Panc1 (cell line): ENCODE measurements around the gene LCE3B. TPM values are rescaled to one million over a fixed set of nuclear protein-coding genes. Genes with fewer than 3 reads are reported as not detected.

Experiments
- ATAC-seq: fragments of 200-7000 bp; cut with Tn5 transposase; 2 replicates; pipeline ENCODE4 v1.9.1; 2020; ENCODE audit warnings: mild to moderate bottlenecking, moderate library complexity
- BruUV-seq: library from RNA; stranded (reverse); fragments of 400-500 nt; replicated peaks from 2 replicates; lab custom pipeline; 2021; lab: Mats Ljungman, UMichigan
- CTCF ChIA-PET: fragments of 300-600 bp; sonication (Branson Sonifier 250); formaldehyde crosslinking; loops from one replicate; lab custom pipeline; 2022; ENCODE audit warnings: antibody characterized with exemption; lab: Charles Lee
- POLR2A ChIA-PET: fragments of 300-600 bp; sonication (Branson Sonifier 250); formaldehyde crosslinking; loops from one replicate; lab custom pipeline; 2022; ENCODE audit warnings: antibody characterized with exemption; lab: Charles Lee
- DNase-seq: peaks from one replicate; pipeline ENCODE4 v3.0.0-alpha.2; 2010; ENCODE audit warnings: low read depth, low spot score
- H3K27ac ChIP-seq: 2 replicates; pipeline ENCODE4 v1.5.1; 2011; ENCODE audit warnings: mild to moderate bottlenecking, low read length, inconsistent platforms
- H3K27me3 ChIP-seq: fragments of 200-500 bp; sonication (Bioruptor generic); 2 replicates; pipeline ENCODE4 v1.6.0; 2014; ENCODE audit warnings: low read length, inconsistent platforms; ENCODE audit not compliant: control insufficient read depth, insufficient read depth
- H3K36me3 ChIP-seq: fragments of 200-500 bp; sonication (Bioruptor generic); 2 replicates; pipeline ENCODE4 v1.5.1; 2014; ENCODE audit warnings: inconsistent platforms, mild to moderate bottlenecking, low read length, moderate library complexity; ENCODE audit not compliant: control insufficient read depth, insufficient read depth
- H3K4me1 ChIP-seq: 2 replicates; pipeline ENCODE4 v1.5.1; 2011; ENCODE audit warnings: inconsistent platforms, mild to moderate bottlenecking, low read length, moderate library complexity; ENCODE audit not compliant: control insufficient read depth, insufficient read depth
- H3K4me3 ChIP-seq, 2 experiments: 2 replicates each; pipeline ENCODE4 v1.5.1; 2011 to 2012; ENCODE audit warnings: low read depth in 2 of 2, low read length in 2 of 2, mild to moderate bottlenecking in 2 of 2, inconsistent platforms in 1 of 2, moderate library complexity in 1 of 2
- H3K9me3 ChIP-seq: fragments of 200-500 bp; sonication (Bioruptor generic); 2 replicates; pipeline ENCODE4 v1.5.1; 2014; ENCODE audit warnings: low read depth, mild to moderate bottlenecking, inconsistent platforms, low read length, moderate library complexity; ENCODE audit not compliant: control insufficient read depth, insufficient read depth
- CTCF ChIP-seq: fragments of 450-650 bp; IDR thresholded peaks from 2 replicates; pipeline ENCODE4 v1.5.1; 2017; ENCODE audit warnings: mild to moderate bottlenecking
- POLR2AphosphoS5 ChIP-seq: IDR thresholded peaks from 2 replicates; pipeline ENCODE4 v1.6.1; 2012; ENCODE audit warnings: mild to moderate bottlenecking, low read depth, low read length, moderate library complexity
- REST ChIP-seq, 2 experiments: IDR thresholded peaks; 2 replicates each; pipeline ENCODE4 v1.6.1; 2011 to 2012; ENCODE audit warnings: low read depth in 2 of 2, control low read depth in 1 of 2, low read length in 1 of 2, mild to moderate bottlenecking in 1 of 2, moderate library complexity in 1 of 2; ENCODE audit not compliant: insufficient read depth in 1 of 2
- SIN3A ChIP-seq: IDR thresholded peaks from 2 replicates; pipeline ENCODE4 v1.6.1; 2012; ENCODE audit warnings: low read depth, mild to moderate bottlenecking, low read length, moderate library complexity, borderline replicate concordance; ENCODE audit not compliant: insufficient read depth
- TCF7L2 ChIP-seq: IDR thresholded peaks from 2 replicates; pipeline ENCODE4 v1.6.1; 2011; ENCODE audit warnings: mild to moderate bottlenecking, low read depth, low read length, inconsistent platforms
- in situ Hi-C: cut with HindIII; loops from 2 replicates; pipeline ENCODE4 v1.10.0; 2016; ENCODE audit warnings: low sequenced_read_pairs, low pct_unique_long_range_greater_than_20kb
- intact Hi-C: fragments of 100-400 bp; cut with micrococcal nuclease; formaldehyde crosslinking; loops from one replicate; pipeline ENCODE4 v1.10.0; 2022; ENCODE audit not compliant: unreplicated experiment
- total RNA-seq: library from RNA; stranded (reverse); gene quantifications from one replicate; pipeline ENCODE4 v1.2.1, GENCODE V29; 2021; ENCODE audit not compliant: unreplicated experiment

LCE3B gene
- total RNA-seq, 1 experiment from 2014 or later, result not detected

GRCh38 chr1:152621993-152622392 lies 8.4 kb downstream of the LCE3B start:
- H3K36me3 ChIP-seq, result no peaks in the 10 kb centered on the region
- POLR2A ChIA-PET, result interaction anchor here (0.7 kb wide), 1 partner anchor 10 kb away, joined by 3 read pairs; no protein-coding TSS in a partner anchor
- H3K27ac ChIP-seq, result no peak overlapping the region
- no peak for TF ChIP-seq SIN3A
- no peak for TF ChIP-seq CTCF
- no peak for TF ChIP-seq TCF7L2
- no peak for TF ChIP-seq POLR2AphosphoS5
- no peak for TF ChIP-seq REST (IDR thresholded peaks at IDR 0.05; ENCODE audit: insufficient read depth in 1 of 2, low read depth in 2 of 2, low read length in 1 of 2)
- intact Hi-C loops, result no loop called here
- CTCF ChIA-PET, result no interaction called here
- BruUV-seq, result no TSS peak
- in situ Hi-C loops, result no loop called here
- no peaks in the 10 kb centered on the region for H3K27me3 ChIP-seq
- no peaks in the 10 kb centered on the region for H3K4me1 ChIP-seq
- no peaks in the 10 kb centered on the region for H3K9me3 ChIP-seq
- DNase-seq (no peak), ATAC-seq (no peak)
- H3K4me3 ChIP-seq, result no peak overlapping the region

- ChIA-PET POLR2A (interaction anchor here (0.7 kb wide), 1 partner anchor 10 kb away, joined by 3 read pairs; no protein-coding TSS in a partner anchor), CTCF (no interaction called here)
- no peak within 1 kb of the TSS for H3K27ac ChIP-seq
- intact Hi-C loops, result no loop called here
- H3K27me3 ChIP-seq, result no peaks in the 10 kb centered on the region
- no peak for DNase-seq
- no peaks in the 10 kb centered on the region for H3K4me1 ChIP-seq
- no peaks in the 10 kb centered on the region for H3K36me3 ChIP-seq
- in situ Hi-C loops, result no loop called here
- H3K9me3 ChIP-seq, result no peaks in the 10 kb centered on the region
- no TSS peak for BruUV-seq
- TF ChIP-seq POLR2AphosphoS5 (no peak), REST (IDR thresholded peaks at IDR 0.05; ENCODE audit: insufficient read depth in 1 of 2, low read depth in 2 of 2, low read length in 1 of 2) (no peak), CTCF (no peak), SIN3A (no peak), TCF7L2 (no peak)
- no peak within 1 kb of the TSS for H3K4me3 ChIP-seq
- peak; percentile 56 for ATAC-seq
Measured at GRCh38 chr1:152622803-152623202, 9.2 kb downstream of the LCE3B start, which contains the start of gene LCE3A. LCE3A (minus strand) TSS chr1:152623103; CDS start chr1:152623103, 0 bp downstream.
